Lung microvascular endothelial cell (primary cell): ENCODE measurements around the gene KCNE4. TPM values are rescaled to one million over a fixed set of nuclear protein-coding genes. Genes with fewer than 3 reads are reported as not detected.

ENCODE experiments used
- DNase-seq, 2 donors: peaks; one replicate each; pipeline versions ENCODE4 v3.0.0 to v3.0.0-alpha.2; 2010; ENCODE audit warnings: low read depth in 2 of 2
- total RNA-seq: library from RNA; depleted of rRNA; stranded (reverse); fragments of >200 nt; gene quantifications from 2 replicates; pipeline ENCODE4 v1.2.1, GENCODE V29; 2014

KCNE4 gene
- total RNA-seq, 1 donor from 2014 or later = under 0.01 TPM

DNA sequence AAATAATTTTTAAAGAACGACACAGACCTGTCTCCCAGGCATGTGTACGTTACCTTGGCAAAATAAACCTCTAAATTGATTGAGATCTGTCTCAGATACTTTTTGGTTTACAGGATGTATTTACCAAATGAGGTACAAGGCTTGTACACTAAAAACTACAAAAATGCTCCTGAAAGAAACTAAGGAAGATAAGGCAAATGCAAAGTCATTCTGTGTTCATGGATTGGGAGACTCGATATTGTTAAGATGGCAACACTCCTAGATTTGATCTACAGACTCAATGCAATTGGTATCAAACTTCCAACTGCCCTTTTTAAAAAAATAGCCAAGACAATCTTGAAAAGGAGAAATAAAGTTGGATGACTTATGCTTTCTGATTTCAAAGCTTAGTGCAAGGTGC lies 11.5 kb upstream of the KCNE4 start:
- no peak for DNase-seq

DNA sequence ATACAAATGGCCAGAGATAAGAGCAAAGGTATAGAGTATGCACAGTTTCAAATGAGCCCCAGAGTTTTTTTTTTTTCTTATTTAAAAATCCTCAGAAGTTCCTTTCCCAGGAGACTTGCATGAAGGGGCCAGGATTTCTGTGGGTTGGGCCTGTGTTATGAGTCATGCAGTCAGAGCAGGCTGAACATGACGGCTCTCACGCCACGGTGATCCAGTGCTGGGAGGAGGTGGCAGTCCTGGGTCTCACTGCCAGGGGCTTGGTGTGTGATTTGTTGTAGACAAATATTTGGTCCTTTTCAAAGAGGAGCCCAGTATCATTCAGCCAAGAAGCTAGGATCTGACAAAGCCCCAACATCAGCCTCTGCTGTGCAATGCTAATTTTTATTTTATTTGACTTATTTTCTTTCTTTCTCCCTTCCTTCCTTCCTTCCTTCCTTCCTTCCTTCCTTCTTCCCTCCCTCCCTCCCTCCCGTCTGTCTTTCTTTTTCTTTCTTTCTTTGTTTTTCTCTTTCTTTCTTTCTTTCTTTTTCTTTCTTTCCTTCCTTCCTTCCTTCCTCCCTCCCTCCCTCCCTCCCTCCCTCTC lies 10.4 kb upstream of the KCNE4 start:
- DNase-seq = peak; percentile 64 to 96

DNA sequence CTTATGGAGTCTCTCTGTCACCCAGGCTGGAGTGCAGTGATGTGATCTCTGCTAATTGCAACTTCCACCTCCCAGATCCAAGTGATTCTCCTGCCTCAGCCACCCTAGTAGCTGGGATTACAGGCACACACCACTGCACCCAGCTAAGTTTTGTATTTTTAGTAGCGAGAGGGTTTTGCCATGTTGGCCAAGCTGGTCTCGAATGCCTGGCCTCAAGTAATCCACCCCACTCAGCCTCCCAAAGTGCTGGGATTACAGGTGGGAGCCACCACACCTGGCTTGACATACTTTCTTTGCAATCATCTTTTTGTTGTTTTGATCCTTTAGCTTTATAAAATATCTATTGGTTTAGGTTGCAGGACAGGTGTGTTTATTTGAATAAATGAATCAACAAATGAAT lies 9.7 kb upstream of the KCNE4 start:
- no peak for DNase-seq

- peak in 1 of 2 donors; percentile 36 for DNase-seq
Measured at GRCh38 chr2:223042704-223043118, 9.3 kb upstream of the KCNE4 start.

- peak; percentile 14 to 49 for DNase-seq
Measured at GRCh38 chr2:223043164-223043941, 8.6 kb upstream of the KCNE4 start.

GRCh38 chr2:223044092-223044836 lies 7.7 kb upstream of the KCNE4 start:
- DNase-seq = peak; percentile 40 to 50

DNA sequence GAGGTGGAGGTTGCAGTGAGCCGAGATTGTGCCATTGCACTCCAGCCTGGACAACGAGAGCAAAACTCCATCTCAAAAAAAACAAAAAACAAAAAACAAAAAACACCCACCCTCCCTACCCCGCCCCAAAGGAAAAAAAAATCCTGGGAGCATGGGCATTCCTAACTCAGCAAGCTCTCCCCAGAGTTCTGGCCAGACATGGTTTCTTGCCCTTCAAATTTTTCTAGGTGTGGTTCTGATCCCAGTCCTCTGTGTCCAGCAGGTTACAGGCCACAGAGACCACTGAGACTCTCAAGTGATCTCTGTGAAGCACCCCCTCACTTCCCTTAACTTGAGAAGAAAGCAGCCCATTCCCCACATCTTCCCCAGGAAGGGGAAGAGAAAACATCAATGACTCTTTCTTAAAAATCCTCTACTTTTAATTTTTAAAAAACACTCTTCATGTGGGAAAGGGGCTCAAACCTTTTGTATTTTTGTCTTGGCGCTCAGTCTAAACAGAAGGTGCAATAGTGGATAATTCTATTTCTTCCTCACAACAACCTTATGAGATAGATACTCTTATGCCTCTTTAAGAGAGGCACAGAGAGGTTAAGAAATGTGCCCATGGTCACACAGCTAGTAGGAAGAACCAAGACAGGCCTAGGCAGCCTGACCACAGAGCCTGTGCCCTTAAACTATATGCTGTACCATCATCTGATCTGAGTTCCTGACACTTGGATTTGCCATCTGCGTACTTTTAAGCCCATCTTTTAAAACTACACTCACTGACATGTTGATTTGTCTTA lies 6.9 kb upstream of the KCNE4 start:
- no peak for DNase-seq

DNA sequence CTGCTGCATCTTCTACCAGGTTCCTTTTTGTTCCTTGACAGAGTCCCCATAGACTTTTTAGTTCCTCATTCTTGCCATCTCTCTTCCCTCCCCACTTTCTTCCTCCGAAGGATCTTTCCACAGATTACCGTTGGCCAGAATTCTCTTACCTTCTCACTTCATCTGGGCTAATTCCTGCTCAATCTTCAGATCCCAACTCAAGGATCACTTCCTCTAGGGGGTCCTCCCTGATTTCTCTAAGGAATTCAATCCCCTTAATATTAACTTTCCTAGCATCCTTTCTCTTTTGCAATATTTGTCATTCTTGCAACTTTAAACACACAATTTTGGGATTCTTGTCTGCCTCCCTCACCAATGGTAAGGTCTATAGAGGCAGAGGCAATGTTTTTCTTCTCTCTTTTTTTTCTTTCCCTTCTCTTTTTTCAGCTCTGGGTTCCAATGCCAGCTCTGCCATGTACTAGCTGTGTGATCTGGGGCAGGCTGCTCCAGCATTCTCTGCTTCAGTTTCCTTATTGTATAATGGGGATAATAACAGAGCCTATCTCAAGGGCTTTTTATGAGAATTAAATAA lies 5.4 kb upstream of the KCNE4 start:
- no peak for DNase-seq

DNA sequence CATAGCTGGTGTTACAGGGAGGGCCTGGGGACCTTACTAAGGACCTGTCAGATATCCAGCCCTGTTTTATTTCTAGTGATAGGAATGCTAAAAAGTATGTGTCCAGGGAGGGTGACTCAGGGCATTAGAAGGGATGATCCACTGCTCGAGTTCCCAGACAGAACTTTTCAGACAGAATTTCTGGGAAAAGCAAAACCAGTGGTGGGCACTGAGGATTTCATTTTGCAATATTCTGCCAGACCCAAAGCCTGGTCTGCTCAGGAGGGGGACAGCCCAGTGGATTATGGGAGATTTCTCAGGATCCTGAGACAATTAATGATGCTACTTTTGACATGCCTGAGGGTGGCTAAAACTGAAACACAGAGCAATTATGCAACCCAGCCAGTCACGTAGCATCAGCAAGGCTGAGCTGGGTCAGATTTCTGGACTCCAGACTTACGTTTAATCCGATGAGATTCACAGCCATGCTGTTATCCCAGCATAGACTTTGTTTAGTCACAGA lies 4.7 kb upstream of the KCNE4 start:
- no peak for DNase-seq

- DNase-seq = no peak
Measured at GRCh38 chr2:223048519-223048918, 3.5 kb upstream of the KCNE4 start.

DNA sequence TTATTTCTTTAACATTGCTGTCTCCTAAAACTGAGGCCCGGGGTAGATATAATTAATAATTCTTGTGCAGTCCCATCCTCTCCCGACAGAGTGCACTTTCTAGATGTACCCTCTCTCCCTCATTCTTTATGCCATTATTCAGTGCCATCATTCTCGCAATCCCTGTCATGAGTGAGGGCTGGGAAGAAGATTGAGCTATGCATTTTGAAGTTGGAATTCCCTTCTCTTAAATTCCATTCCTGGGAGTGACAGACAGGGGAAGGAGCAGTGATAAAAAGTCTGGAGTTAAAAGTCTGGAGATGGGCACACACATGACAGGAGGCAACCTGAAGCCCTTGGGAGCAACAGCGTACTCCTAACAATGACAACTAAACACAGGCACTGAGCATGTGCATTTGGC lies 2.6 kb upstream of the KCNE4 start:
- no peak for DNase-seq

GRCh38 chr2:223050188-223050587 lies 1.8 kb upstream of the KCNE4 start:
- DNase-seq = no peak

DNA sequence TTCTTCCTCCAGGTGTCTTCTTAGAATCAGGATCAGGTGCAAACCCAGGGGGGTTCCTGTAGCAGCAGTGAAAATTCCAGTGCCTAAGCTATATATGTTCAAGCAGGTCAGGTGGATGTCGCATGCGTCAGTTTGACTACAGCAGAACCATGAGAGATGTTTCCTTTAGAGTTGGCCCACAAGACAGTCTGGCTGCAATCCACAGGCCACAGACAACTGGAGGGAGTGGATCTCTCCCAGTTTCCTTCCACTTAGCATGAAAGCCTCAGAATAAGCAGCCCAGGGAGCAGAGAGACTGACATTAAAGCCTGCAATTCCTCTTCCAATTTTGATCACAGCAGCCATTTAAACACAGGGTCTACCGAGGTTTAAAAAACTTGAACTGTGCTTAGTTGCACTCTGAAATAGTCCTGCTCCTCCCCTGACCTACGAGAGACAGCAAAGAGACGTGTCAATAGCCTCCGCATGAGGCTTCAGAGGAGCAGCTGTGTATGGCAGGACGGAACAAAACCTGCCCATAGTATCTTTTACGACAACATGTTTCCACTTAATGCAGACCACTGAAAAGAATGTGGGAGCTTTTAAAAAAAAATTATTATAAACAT lies 988 bp upstream of the KCNE4 start:
- DNase-seq = no peak

DNA sequence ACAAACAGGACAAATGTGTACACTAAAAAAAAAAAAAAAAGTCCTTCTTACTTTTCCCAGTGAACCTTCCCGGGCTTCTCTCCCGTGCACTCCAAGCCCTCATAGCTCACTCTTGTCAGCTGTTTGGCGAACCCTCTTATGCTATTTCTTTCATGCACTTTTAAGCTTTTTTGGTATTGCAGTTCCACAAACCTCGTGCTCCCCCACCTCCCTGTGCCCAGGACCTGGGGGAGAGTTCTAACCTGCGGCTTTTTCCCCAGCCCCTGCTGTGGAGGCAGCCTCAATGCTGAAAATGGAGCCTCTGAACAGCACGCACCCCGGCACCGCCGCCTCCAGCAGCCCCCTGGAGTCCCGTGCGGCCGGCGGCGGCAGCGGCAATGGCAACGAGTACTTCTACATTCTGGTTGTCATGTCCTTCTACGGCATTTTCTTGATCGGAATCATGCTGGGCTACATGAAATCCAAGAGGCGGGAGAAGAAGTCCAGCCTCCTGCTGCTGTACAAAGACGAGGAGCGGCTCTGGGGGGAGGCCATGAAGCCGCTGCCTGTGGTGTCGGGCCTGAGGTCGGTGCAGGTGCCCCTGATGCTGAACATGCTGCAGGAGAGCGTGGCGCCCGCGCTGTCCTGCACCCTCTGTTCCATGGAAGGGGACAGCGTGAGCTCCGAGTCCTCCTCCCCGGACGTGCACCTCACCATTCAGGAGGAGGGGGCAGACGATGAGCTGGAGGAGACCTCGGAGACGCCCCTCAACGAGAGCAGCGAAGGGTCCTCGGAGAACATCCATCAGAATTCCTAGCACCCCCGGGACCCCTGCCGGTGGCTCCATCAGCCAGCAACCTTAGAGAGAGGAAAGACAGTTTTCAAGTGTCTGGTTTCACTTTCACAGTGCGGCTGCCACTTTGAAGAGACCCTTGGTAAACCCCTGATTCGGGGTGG lies 826 bp downstream of the KCNE4 start:
- DNase-seq = no peak

- no peak for DNase-seq
Measured at GRCh38 chr2:223053484-223054192, 1.6 kb downstream of the KCNE4 start.

DNA sequence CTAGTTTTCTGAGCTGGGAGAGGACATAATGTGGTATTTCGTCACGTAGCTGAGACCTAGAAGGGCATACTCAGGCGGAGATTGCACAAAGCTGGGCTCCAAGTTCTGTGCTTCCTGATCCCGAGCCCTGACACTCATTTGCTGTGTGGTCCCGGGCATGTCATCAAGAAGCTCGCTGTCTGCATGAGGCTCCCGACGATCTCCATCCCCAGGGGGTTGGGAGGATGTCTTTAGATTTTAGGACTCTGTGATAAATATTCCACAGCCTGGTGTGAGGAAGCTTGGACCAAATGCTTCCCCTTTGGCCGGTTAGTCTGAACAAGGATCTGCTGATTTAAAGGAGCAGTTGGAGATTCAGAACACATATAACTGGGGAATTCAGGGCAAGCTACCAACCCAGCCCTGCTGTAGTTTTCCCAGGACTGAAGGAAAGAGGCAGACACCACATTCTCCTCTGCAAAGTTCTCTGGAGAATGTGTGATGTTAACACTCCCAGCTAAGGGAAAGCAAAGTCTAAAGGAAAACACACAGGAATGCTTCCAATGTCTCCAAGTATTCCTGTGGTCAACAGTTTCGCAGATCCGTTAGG lies 2.3 kb downstream of the KCNE4 start:
- no peak for DNase-seq

DNA sequence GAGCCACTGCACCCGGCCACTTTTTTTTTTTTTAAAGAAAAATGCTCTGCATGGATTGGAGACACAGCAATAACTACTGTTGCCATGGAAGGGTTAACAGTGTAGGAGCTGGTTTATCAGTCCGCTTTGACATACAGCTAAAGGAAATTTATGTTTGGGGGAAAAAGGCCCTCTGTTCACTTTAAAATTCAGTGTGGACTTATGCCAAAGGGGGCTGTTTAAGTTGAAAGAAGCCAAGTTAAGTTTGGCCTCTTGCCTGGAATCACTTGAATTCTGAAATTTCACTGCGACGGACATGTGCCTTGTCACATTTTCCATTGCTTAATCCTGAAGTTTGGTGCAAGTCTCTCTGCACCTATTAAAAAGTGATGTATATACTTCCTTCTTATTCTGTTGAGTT lies 3.1 kb downstream of the KCNE4 start:
- DNase-seq = peak in 1 of 2 donors; percentile 91

- DNase-seq = no peak
Measured at GRCh38 chr2:223055836-223056235, 3.8 kb downstream of the KCNE4 start.
